ENCODE results near the gene UGP2.
"Not testable (repeated sequence)": the region's sequence is repeated elsewhere in the genome, so short reads cannot be mapped to it uniquely, and the experiment has no call there.

Gene UGP2

DNA sequence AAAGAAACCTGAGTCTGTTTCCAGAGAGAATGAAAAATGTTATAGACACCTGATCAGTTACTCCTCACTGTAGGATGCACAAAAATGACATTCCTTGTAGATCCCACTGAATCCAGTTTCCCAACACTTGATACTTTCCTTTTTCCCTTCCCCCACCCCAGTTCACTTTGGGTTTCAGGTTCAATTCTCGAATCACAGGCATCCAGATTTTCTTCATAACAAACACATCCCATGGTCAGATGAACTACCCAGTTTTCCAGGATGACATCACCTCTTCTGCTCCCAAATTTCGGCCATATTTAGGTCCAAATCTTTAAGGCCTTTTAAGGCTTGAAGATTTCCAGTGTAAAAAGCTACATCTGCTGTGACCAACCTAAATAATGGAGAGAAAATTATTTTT is 51.5 kb downstream of the UGP2 start:
- no peak for DNase-seq (ENCODE audit: low spot score)

- no peak for DNase-seq (ENCODE audit: low spot score)
These were observed 52.5 kb downstream of the UGP2 start for GRCh38 chr2:63894167-63894566.

GRCh38 chr2:63898839-63899238 is 57.1 kb downstream of the UGP2 start:
- no peak for DNase-seq (ENCODE audit: low spot score)

- DNase-seq (ENCODE audit: low spot score): no peak
These were observed 57.9 kb downstream of the UGP2 start for GRCh38 chr2:63899639-63900038.

GRCh38 chr2:63902149-63902548 is 60.5 kb downstream of the UGP2 start:
- DNase-seq (ENCODE audit: low spot score): no peak

GRCh38 chr2:63903003-63903402 is 61.3 kb downstream of the UGP2 start:
- no peak for DNase-seq (ENCODE audit: low spot score)

- no peak for DNase-seq (ENCODE audit: low spot score)
These were observed 72.6 kb downstream of the UGP2 start for GRCh38 chr2:63914311-63914710.

- no peak for DNase-seq (ENCODE audit: low spot score)
These were observed 85.1 kb downstream of the UGP2 start for GRCh38 chr2:63926815-63927214.

DNA sequence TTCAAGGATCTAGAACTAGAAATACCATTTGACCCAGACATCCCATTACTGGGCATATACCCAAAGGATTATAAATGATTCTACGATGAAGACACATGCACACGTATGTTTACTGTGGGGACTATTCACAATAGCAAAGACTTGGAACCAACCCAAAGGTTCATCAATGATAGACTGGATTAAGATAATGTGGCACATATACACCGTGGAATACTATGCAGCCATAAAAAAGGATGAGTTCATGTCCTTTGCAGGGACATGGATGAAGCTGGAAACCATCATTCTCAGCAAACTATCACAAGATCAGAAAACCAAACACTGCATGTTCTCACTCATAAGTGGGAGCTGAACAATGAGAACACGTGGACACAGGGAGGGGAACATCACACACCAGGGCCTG is 90.4 kb downstream of the UGP2 start:
- DNase-seq (ENCODE audit: low spot score): not testable (repeated sequence)

Data from HuH-7.5 (cell line).